Ishikawa (cell line): ENCODE measurements around the gene TMEM51.

ENCODE experiments used
- CEBPB ChIP-seq: IDR thresholded peaks from 2 replicates; pipeline ENCODE4 v1.6.1; 2012
- CREB1 ChIP-seq: IDR thresholded peaks from 2 replicates; pipeline ENCODE4 v1.6.1; 2012; ENCODE audit warnings: low read depth
- EGR1 ChIP-seq: IDR thresholded peaks from 2 replicates; pipeline ENCODE4 v1.6.1; 2012
- EP300 ChIP-seq: IDR thresholded peaks from 2 replicates; pipeline ENCODE4 v1.6.1; 2012; ENCODE audit warnings: borderline replicate concordance
- FOXM1 ChIP-seq: IDR thresholded peaks from 2 replicates; pipeline ENCODE4 v1.6.1; 2012; ENCODE audit warnings: low read depth, borderline replicate concordance
- MAX ChIP-seq: IDR thresholded peaks from 2 replicates; pipeline ENCODE4 v1.6.1; 2012
- NFIC ChIP-seq: IDR thresholded peaks from 2 replicates; pipeline ENCODE4 v1.6.1; 2012
- RAD21 ChIP-seq: IDR thresholded peaks from 2 replicates; pipeline ENCODE4 v1.6.1; 2012; ENCODE audit warnings: low read depth
- TAF1 ChIP-seq: IDR thresholded peaks from 2 replicates; pipeline ENCODE4 v1.6.1; 2012; ENCODE audit warnings: low read depth, mild to moderate bottlenecking
- TCF12 ChIP-seq: IDR thresholded peaks from 2 replicates; pipeline ENCODE4 v1.6.1; 2012; ENCODE audit warnings: low read depth
- TEAD4 ChIP-seq: IDR thresholded peaks from 2 replicates; pipeline ENCODE4 v1.6.1; 2012
- YY1 ChIP-seq: IDR thresholded peaks from 2 replicates; pipeline ENCODE4 v1.6.1; 2012; ENCODE audit warnings: low read depth
- ZBTB7A ChIP-seq: IDR thresholded peaks from 2 replicates; pipeline ENCODE4 v1.6.1; 2012; ENCODE audit warnings: low read depth
- TF ChIP-seq, protein P1 (sequence below): IDR thresholded peaks from 2 replicates; pipeline ENCODE4 v1.6.1; 2012
- TF ChIP-seq, protein P2 (sequence below): IDR thresholded peaks from 2 replicates; pipeline ENCODE4 v1.6.1; 2012; ENCODE audit warnings: low read depth, mild to moderate bottlenecking

TMEM51 gene

DNA sequence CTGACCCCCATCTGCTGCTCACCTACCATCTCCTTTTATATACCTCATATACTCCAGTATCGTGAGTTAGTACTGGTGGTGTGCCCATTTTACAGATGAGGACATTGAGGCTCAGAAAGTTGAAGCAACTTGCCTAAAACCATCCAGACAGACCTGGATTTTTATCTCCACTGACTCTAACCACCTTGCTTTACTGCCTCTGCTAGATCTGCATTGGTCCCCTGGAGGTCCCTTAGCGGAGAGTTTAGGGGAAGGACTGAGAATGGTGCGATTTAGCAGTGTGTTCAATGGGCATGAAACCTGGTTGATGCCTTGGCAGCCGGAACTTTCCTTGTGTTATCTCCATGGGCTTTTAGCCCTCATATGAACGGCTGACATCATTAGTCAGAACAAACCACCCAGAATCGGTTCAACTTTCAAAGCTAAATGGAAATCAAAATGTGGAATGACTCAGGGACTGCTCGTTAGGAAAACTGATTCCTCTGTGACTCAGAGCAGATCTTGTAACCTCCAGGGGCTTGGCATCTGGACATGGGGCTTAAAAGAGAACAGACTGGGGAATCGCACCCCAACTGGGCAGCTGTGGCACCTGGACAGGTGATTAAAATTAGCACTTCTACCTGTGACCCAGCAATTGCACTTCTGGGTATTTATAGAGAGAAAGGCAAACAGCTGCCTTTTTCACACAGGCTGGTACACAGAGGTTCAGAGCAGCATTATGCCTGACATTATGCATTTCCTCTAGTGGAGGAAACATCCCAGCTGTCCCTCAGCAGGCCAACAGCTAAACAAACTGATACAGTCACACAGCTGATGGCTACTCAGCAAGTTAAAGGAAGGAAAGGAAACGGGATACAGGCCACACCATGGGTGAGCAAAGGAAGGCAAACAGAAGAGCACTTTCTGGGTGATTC is 25.3 kb downstream of the TMEM51 start:
- TF ChIP-seq EP300: no peak
- no peak for TF ChIP-seq MAX
- no peak for TF ChIP-seq TEAD4
- no peak for TF ChIP-seq YY1
- TF ChIP-seq TAF1: no peak
- TF ChIP-seq CREB1: no peak
- TF ChIP-seq, protein P1, sequence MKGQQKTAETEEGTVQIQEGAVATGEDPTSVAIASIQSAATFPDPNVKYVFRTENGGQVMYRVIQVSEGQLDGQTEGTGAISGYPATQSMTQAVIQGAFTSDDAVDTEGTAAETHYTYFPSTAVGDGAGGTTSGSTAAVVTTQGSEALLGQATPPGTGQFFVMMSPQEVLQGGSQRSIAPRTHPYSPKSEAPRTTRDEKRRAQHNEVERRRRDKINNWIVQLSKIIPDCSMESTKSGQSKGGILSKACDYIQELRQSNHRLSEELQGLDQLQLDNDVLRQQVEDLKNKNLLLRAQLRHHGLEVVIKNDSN: no peak
- TF ChIP-seq, protein P2, sequence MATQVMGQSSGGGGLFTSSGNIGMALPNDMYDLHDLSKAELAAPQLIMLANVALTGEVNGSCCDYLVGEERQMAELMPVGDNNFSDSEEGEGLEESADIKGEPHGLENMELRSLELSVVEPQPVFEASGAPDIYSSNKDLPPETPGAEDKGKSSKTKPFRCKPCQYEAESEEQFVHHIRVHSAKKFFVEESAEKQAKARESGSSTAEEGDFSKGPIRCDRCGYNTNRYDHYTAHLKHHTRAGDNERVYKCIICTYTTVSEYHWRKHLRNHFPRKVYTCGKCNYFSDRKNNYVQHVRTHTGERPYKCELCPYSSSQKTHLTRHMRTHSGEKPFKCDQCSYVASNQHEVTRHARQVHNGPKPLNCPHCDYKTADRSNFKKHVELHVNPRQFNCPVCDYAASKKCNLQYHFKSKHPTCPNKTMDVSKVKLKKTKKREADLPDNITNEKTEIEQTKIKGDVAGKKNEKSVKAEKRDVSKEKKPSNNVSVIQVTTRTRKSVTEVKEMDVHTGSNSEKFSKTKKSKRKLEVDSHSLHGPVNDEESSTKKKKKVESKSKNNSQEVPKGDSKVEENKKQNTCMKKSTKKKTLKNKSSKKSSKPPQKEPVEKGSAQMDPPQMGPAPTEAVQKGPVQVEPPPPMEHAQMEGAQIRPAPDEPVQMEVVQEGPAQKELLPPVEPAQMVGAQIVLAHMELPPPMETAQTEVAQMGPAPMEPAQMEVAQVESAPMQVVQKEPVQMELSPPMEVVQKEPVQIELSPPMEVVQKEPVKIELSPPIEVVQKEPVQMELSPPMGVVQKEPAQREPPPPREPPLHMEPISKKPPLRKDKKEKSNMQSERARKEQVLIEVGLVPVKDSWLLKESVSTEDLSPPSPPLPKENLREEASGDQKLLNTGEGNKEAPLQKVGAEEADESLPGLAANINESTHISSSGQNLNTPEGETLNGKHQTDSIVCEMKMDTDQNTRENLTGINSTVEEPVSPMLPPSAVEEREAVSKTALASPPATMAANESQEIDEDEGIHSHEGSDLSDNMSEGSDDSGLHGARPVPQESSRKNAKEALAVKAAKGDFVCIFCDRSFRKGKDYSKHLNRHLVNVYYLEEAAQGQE: no peak
- TF ChIP-seq EGR1: no peak
- no peak for TF ChIP-seq TCF12
- no peak for TF ChIP-seq FOXM1
- no peak for TF ChIP-seq ZBTB7A
- no peak for TF ChIP-seq NFIC
- no peak for TF ChIP-seq CEBPB
- TF ChIP-seq RAD21: no peak

GRCh38 chr1:15179485-15179883 is 25.9 kb downstream of the TMEM51 start:
- TF ChIP-seq CEBPB (no peak), EP300 (no peak), EGR1 (no peak), TAF1 (no peak), MAX (no peak), RAD21 (no peak), ZBTB7A (no peak), CREB1 (no peak), TEAD4 (no peak), NFIC (no peak), YY1 (no peak)
- TF ChIP-seq, protein P1: no peak
- TF ChIP-seq, protein P2: no peak

DNA sequence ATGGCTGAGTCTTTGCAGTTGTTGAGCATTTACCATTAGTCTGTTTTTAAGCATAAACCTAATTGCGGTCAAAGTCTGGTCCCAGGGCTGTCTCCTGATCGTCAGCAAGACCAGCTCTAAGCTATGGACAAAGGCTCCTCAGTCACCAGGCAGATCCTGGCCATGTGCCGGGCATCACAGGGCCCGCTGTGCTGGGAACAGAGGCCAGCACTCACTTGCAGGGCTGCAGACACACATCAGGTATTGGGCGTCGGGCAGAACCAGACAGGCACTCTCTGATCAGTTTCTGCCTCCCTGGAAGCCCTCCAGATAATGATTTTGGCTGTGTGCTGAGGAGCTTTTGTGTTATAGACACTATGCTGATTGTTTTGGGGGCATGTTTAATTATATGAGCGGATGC is 26.6 kb downstream of the TMEM51 start:
- TF ChIP-seq ZBTB7A (no peak), TEAD4 (no peak), RAD21 (no peak), YY1 (no peak), EGR1 (no peak), CREB1 (no peak), TCF12 (no peak), TAF1 (no peak), NFIC (no peak)
- TF ChIP-seq, protein P1: no peak
- TF ChIP-seq, protein P2: no peak
